Mesenchymal stem cell (in vitro differentiated cells and primary cell): Measurements from ENCODE around the gene WRAP53.

ENCODE experiments used
- DNase-seq: peaks from one replicate; pipeline ENCODE4 v3.0.0-alpha.2; 2013
- H2AFZ ChIP-seq: one replicate; pipeline ENCODE4 v1.6.1; 2013; ENCODE audit warnings: low read depth, mild to moderate bottlenecking, control low read depth, inconsistent platforms, low read length, moderate library complexity
- H2AK5ac ChIP-seq: 2 replicates; pipeline ENCODE4 v1.6.1; 2013; ENCODE audit warnings: low read length, moderate library complexity, mild to moderate bottlenecking, inconsistent platforms; ENCODE audit not compliant: severe bottlenecking
- H2BK120ac ChIP-seq: one replicate; pipeline ENCODE4 v1.6.1; 2013; ENCODE audit warnings: low read depth, mild to moderate bottlenecking, inconsistent platforms, low read length, moderate library complexity
- H2BK12ac ChIP-seq, 2 experiments: one replicate each; pipeline ENCODE4 v1.6.1; 2013; ENCODE audit warnings: inconsistent platforms in 2 of 2, low read length in 2 of 2, mild to moderate bottlenecking in 2 of 2, moderate library complexity in 2 of 2, control low read depth in 1 of 2
- H2BK15ac ChIP-seq: one replicate; pipeline ENCODE4 v1.6.1; 2013; ENCODE audit warnings: mild to moderate bottlenecking, low read depth, inconsistent platforms; ENCODE audit not compliant: poor library complexity, severe bottlenecking
- H2BK5ac ChIP-seq: 2 replicates; pipeline ENCODE4 v1.6.1; 2013; ENCODE audit warnings: low read depth, mild to moderate bottlenecking, low read length, control low read depth, inconsistent platforms; ENCODE audit not compliant: poor library complexity, severe bottlenecking
- H3K14ac ChIP-seq, 2 experiments: one replicate each; pipeline ENCODE4 v1.6.1; 2013; ENCODE audit warnings: inconsistent platforms in 2 of 2, low read length in 2 of 2, control low read depth in 1 of 2, mild to moderate bottlenecking in 1 of 2, moderate library complexity in 1 of 2
- H3K18ac ChIP-seq, 2 experiments: one replicate each; pipeline ENCODE4 v1.6.1; 2013; ENCODE audit warnings: inconsistent platforms in 2 of 2, low read length in 2 of 2, control low read depth in 1 of 2, low read depth in 1 of 2, mild to moderate bottlenecking in 1 of 2
- H3K23ac ChIP-seq, 2 experiments: one replicate each; pipeline ENCODE4 v1.6.1; 2013; ENCODE audit warnings: inconsistent platforms in 2 of 2, low read length in 2 of 2, mild to moderate bottlenecking in 2 of 2, moderate library complexity in 2 of 2, control low read depth in 1 of 2
- H3K27ac ChIP-seq: 2 replicates; pipeline ENCODE4 v1.5.1; 2013; ENCODE audit warnings: mild to moderate bottlenecking, moderate library complexity, low read length, control low read depth, inconsistent platforms; ENCODE audit not compliant: poor library complexity, severe bottlenecking
- H3K27me3 ChIP-seq, 2 experiments: 2 replicates each; pipeline versions ENCODE4 v1.6.1 to v1.7.0; 2013; ENCODE audit warnings: low read length in 2 of 2, mild to moderate bottlenecking in 2 of 2, moderate library complexity in 2 of 2, control low read depth in 1 of 2, inconsistent platforms in 1 of 2; ENCODE audit not compliant: control insufficient read depth in 1 of 2, insufficient read depth in 1 of 2
- H3K36me3 ChIP-seq, 2 experiments: 2 replicates each; pipeline versions ENCODE4 v1.6.1 to v1.7.0; 2013; ENCODE audit warnings: low read length in 2 of 2, control low read depth in 1 of 2, inconsistent platforms in 1 of 2, low read depth in 1 of 2, mild to moderate bottlenecking in 1 of 2; ENCODE audit not compliant: insufficient read depth in 2 of 2, control insufficient read depth in 1 of 2
- H3K4ac ChIP-seq, 2 experiments: one replicate each; pipeline ENCODE4 v1.6.1; 2013; ENCODE audit warnings: inconsistent platforms in 2 of 2, low read length in 2 of 2, mild to moderate bottlenecking in 2 of 2, moderate library complexity in 2 of 2, control low read depth in 1 of 2, low read depth in 1 of 2
- H3K4me1 ChIP-seq: 2 replicates; pipeline ENCODE4 v1.6.1; 2013; ENCODE audit warnings: low read depth, low read length, control low read depth; ENCODE audit not compliant: control insufficient read depth, insufficient read depth
- H3K4me2 ChIP-seq: 2 replicates; pipeline ENCODE4 v1.6.1; 2013; ENCODE audit warnings: low read length, mild to moderate bottlenecking, inconsistent platforms; ENCODE audit not compliant: poor library complexity, severe bottlenecking
- H3K4me3 ChIP-seq, 2 experiments: 2 replicates each; pipeline versions ENCODE4 v1.5.1 to v1.7.0; 2013; ENCODE audit warnings: low read length in 2 of 2, mild to moderate bottlenecking in 2 of 2, control low read depth in 1 of 2, low read depth in 1 of 2; ENCODE audit not compliant: insufficient read depth in 1 of 2
- H3K79me1 ChIP-seq: replicated peaks from 2 replicates; pipeline ENCODE4 v1.6.1; 2013; ENCODE audit warnings: mild to moderate bottlenecking, control low read depth, low read length, inconsistent platforms; ENCODE audit not compliant: poor library complexity, severe bottlenecking
- H3K9ac ChIP-seq: 2 replicates; pipeline ENCODE4 v1.7.0; 2013; ENCODE audit warnings: mild to moderate bottlenecking, low read length, moderate library complexity
- H3K9me3 ChIP-seq: 2 replicates; pipeline ENCODE4 v1.7.0; 2013; ENCODE audit warnings: mild to moderate bottlenecking, low read length; ENCODE audit not compliant: control insufficient read depth
- H4K8ac ChIP-seq: one replicate; pipeline ENCODE4 v1.6.1; 2013; ENCODE audit warnings: inconsistent platforms, mild to moderate bottlenecking, low read length, moderate library complexity
- H4K91ac ChIP-seq: one replicate; pipeline ENCODE4 v1.6.1; 2013; ENCODE audit warnings: mild to moderate bottlenecking, low read length, inconsistent platforms
- WGBS: methylation state at CpG from one replicate; pipeline ENCODE4 v1.1.7; 2013; ENCODE audit warnings: mixed read lengths; 5-methylcytosine and 5-hydroxymethylcytosine counted together

Gene WRAP53

DNA sequence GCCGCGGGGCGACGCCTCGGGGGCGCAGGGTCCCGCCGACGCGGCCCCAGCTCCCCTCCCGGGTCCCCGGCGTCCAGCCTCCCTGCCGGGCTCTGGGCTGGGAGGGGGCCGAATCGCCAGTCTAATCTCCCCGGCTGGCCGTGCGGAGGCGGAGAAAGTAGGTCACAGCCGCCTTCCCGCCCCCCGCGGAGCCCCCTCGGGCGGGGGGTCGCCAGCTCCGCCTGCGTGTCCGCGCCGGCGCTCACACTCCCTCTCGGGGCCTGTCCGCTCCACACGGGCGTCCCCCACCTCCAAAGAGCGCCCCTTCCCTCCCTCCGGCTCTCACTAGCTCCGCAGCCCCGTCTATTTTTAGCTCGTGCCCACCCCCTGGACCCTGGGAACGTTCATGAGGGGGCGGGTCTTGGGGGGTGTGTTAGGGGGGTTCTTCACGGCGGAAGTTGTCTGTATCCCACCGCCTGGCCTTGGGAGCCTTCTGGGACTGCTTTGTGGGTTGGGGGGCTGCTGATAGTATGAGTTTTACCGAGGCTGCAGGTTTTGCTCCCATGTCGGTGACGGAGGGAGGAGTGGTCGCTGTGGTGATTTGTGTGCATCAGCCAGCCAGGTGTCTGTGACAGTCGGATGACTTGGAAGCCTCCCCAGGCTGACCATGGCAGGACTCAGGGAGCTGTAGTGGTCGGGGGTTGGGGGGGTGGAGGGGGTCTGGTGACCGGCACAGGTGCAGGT is 36.5 kb upstream of the WRAP53 start:
- DNase-seq = no peak

DNA sequence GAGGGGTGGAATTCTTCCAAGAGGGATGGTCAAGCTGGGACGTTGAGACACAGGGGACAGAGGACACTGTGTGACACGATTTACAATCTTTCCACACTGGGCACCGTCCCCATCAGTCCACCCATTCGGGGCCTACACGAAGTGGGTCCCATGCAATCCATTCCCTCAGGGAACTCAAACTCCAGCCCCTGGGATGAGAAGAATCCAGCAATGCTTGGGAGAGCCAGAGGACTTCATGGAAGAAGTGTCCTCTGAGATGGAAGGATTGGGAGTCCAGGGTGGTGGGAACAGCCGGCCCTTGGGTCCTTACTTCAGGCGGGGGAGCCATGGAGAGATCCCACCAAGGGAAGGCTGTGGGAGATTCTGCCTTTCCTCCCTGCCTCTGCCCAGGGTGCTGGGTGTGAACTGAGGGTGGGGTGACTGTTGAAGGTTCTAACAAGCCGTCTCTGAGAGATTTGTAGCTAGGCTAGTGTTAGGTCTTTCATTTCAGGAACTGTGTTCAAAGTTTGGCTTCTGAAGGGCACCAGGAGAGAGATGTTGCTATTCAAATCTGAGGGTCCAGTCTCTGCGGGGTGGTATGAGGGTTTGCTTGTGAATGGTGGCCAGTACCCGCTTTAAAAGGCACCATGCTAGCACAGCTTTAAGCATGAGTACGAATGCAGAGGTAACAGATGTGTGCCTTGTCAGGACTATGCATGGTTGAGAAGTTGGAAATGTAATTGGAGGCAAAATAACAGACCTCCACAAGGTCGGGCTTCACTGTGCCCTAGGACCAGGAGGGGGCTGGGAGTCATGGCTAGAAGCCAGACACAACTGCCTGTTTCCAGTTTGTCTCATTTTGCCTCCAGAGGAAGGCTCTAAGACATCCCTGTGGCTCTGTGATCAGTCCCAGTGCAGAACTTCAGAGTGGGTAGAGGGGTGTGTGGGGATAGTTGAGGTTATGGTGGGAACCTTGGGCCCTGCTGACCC is 35.6 kb upstream of the WRAP53 start:
- H2BK5ac ChIP-seq = no peak overlapping the region
- H3K36me3 ChIP-seq = no peaks in the 10 kb centered on the region
- H3K9ac ChIP-seq = no peak overlapping the region
- 86% methylated on average over 7 of the region's 12 CpGs for WGBS
- H2BK12ac ChIP-seq = no peak overlapping the region
- H3K27ac ChIP-seq = no peak overlapping the region
- DNase-seq = no peak
- H3K18ac ChIP-seq = no peak overlapping the region
- peaks cover 68 to 73% of the 10 kb centered on the region in 2 experiments for H3K27me3 ChIP-seq
- no peak overlapping the region for H4K8ac ChIP-seq
- H3K23ac ChIP-seq = no peak overlapping the region
- H4K91ac ChIP-seq = no peak overlapping the region
- H2AK5ac ChIP-seq = no peak overlapping the region
- H3K79me1 ChIP-seq = no peaks in the 10 kb centered on the region
- no peak overlapping the region for H3K4me2 ChIP-seq
- no peak overlapping the region for H2BK120ac ChIP-seq
- H3K9me3 ChIP-seq = no peaks in the 10 kb centered on the region
- H2AFZ ChIP-seq = no peak overlapping the region
- no peak overlapping the region for H3K14ac ChIP-seq
- peaks cover 23% of the 10 kb centered on the region for H3K4me1 ChIP-seq
- no peak overlapping the region for H2BK15ac ChIP-seq
- no peak overlapping the region for H3K4ac ChIP-seq
- H3K4me3 ChIP-seq = no peak overlapping the region

More for the DNA sequence above, 36.5 kb upstream of the WRAP53 start:
- Histone ChIP-seq H3K14ac (no peak overlapping the region), H2AFZ (peak overlapping the region; percentile 10), H2BK120ac (peak overlapping the region; percentile 23), H2BK15ac (peak overlapping the region; percentile 40), H2BK12ac (no peak overlapping the region), H3K18ac (peak overlapping the region in 1 of 2 experiments; percentile 35), H3K9ac (no peak overlapping the region), H3K4ac (no peak overlapping the region), H3K23ac (peak overlapping the region in 1 of 2 experiments; percentile 80), H4K91ac (no peak overlapping the region), H4K8ac (no peak overlapping the region), H2BK5ac (no peak overlapping the region), H2AK5ac (no peak overlapping the region), H3K4me3 (peak overlapping the region in 1 of 2 experiments; percentile 24), H3K27me3 (peaks cover 67 to 71% of the 10 kb centered on the region in 2 experiments), H3K4me1 (peaks cover 21% of the 10 kb centered on the region), H3K79me1 (no peaks in the 10 kb centered on the region), H3K27ac (no peak overlapping the region), H3K36me3 (no peaks in the 10 kb centered on the region), H3K9me3 (no peaks in the 10 kb centered on the region), H3K4me2 (peak overlapping the region; percentile 84)
- 11% methylated on average over 26 of the region's 54 CpGs for WGBS

GRCh38 chr17:7654832-7655540 is 33.3 kb upstream of the WRAP53 start:
- Histone ChIP-seq H3K14ac (no peak overlapping the region), H4K8ac (no peak overlapping the region), H3K27ac (no peak overlapping the region), H3K9me3 (no peaks in the 10 kb centered on the region), H2AFZ (no peak overlapping the region), H2BK12ac (no peak overlapping the region), H3K4me3 (no peak overlapping the region), H3K27me3 (peaks cover 59 to 65% of the 10 kb centered on the region in 2 experiments), H2BK15ac (no peak overlapping the region), H3K9ac (no peak overlapping the region), H3K4me1 (peaks cover 21% of the 10 kb centered on the region), H3K18ac (no peak overlapping the region), H4K91ac (no peak overlapping the region), H3K79me1 (no peaks in the 10 kb centered on the region), H2BK5ac (no peak overlapping the region), H2BK120ac (no peak overlapping the region), H3K36me3 (no peaks in the 10 kb centered on the region), H3K4me2 (no peak overlapping the region), H3K4ac (no peak overlapping the region), H3K23ac (no peak overlapping the region), H2AK5ac (no peak overlapping the region)
- 84% methylated on average over 13 of the region's 16 CpGs for WGBS
- no peak for DNase-seq

GRCh38 chr17:7655541-7655840 is 32.8 kb upstream of the WRAP53 start:
- Histone ChIP-seq H3K4me1 (peaks cover 17% of the 10 kb centered on the region), H3K27me3 (peaks cover 54 to 60% of the 10 kb centered on the region in 2 experiments), H2AK5ac (no peak overlapping the region), H2BK5ac (no peak overlapping the region), H3K23ac (no peak overlapping the region), H3K79me1 (no peaks in the 10 kb centered on the region), H4K8ac (no peak overlapping the region), H2BK12ac (no peak overlapping the region), H4K91ac (no peak overlapping the region), H2BK120ac (no peak overlapping the region), H3K36me3 (no peaks in the 10 kb centered on the region), H3K4ac (no peak overlapping the region), H2BK15ac (no peak overlapping the region), H3K4me3 (no peak overlapping the region), H3K18ac (no peak overlapping the region), H3K14ac (no peak overlapping the region), H3K9me3 (no peaks in the 10 kb centered on the region), H3K27ac (no peak overlapping the region), H3K4me2 (no peak overlapping the region), H2AFZ (no peak overlapping the region), H3K9ac (no peak overlapping the region)
- no peak for DNase-seq
- 95% methylated on average over 17 of the region's 17 CpGs for WGBS
